ENCODE measurements around the gene NCOA5.

DNA sequence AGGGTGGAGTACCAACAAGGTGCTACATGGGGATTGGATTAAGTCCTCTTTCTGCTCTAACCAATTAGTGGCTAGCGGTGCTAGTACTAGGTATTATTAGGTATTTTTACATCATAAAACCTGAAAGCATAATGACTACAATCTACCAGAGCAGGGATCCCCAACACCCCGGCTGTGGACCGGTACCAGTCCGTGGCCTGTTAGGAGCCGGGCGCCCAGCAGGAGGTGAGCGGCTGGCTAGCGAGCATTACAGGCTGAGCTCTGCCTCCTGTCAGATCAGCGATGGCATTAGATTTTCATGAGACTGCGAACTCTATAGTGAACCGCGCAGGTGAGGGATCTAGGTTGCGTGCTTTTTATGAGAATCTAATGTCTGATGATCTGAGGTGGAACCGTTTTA lies 19.2 kb upstream of the NCOA5 start:
- TF ChIP-seq, protein P1, sequence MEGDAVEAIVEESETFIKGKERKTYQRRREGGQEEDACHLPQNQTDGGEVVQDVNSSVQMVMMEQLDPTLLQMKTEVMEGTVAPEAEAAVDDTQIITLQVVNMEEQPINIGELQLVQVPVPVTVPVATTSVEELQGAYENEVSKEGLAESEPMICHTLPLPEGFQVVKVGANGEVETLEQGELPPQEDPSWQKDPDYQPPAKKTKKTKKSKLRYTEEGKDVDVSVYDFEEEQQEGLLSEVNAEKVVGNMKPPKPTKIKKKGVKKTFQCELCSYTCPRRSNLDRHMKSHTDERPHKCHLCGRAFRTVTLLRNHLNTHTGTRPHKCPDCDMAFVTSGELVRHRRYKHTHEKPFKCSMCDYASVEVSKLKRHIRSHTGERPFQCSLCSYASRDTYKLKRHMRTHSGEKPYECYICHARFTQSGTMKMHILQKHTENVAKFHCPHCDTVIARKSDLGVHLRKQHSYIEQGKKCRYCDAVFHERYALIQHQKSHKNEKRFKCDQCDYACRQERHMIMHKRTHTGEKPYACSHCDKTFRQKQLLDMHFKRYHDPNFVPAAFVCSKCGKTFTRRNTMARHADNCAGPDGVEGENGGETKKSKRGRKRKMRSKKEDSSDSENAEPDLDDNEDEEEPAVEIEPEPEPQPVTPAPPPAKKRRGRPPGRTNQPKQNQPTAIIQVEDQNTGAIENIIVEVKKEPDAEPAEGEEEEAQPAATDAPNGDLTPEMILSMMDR (IDR thresholded peaks at IDR 0.05), result no peak
- no peak for TF ChIP-seq POLR2A (IDR thresholded peaks at IDR 0.05)

Data from body of pancreas (tissue), 4 donors.